DND-41 (cell line): ENCODE data around the gene TEC.

Experiments used
- ATAC-seq: fragments of 200-7000 bp; cut with Tn5 transposase; 3 replicates; pipeline ENCODE4 v1.9.1; 2021; ENCODE audit warnings: low read depth; ENCODE audit not compliant: insufficient read depth
- DNase-seq: peaks from one replicate; pipeline ENCODE4 v3.0.0-alpha.2; 2020
- H2AFZ ChIP-seq: 2 replicates; pipeline ENCODE4 v1.6.0; 2012; ENCODE audit warnings: low read depth, low read length
- H3K27ac ChIP-seq: 2 replicates; pipeline ENCODE4 v1.5.1; 2012; ENCODE audit warnings: low read length, inconsistent platforms
- H3K27me3 ChIP-seq: fragments of 200-600 bp; sonication (generic); 2 replicates; pipeline ENCODE4 v1.6.0; 2012; ENCODE audit warnings: low read length, mild to moderate bottlenecking, inconsistent platforms; ENCODE audit not compliant: insufficient read depth, poor library complexity
- H3K36me3 ChIP-seq: 2 replicates; pipeline ENCODE4 v1.5.1; 2012; ENCODE audit warnings: low read length, inconsistent platforms; ENCODE audit not compliant: insufficient read depth
- H3K4me1 ChIP-seq: 2 replicates; pipeline ENCODE4 v1.5.1; 2012; ENCODE audit warnings: mild to moderate bottlenecking, low read length; ENCODE audit not compliant: insufficient read depth
- H3K4me2 ChIP-seq: 2 replicates; pipeline ENCODE4 v1.6.0; 2012; ENCODE audit warnings: mild to moderate bottlenecking, moderate library complexity, low read length, inconsistent platforms; ENCODE audit not compliant: insufficient read depth
- H3K4me3 ChIP-seq, 2 experiments: fragments of 200-600 bp in 1 of 2; shearing (Covaris generic) in 1 of 2; 2 replicates each; pipeline ENCODE4 v1.5.1; 2012 to 2016; ENCODE audit warnings: inconsistent platforms in 2 of 2, low read length in 2 of 2, mild to moderate bottlenecking in 2 of 2, low read depth in 1 of 2, moderate library complexity in 1 of 2
- H3K79me2 ChIP-seq: 2 replicates; pipeline ENCODE4 v1.6.0; 2012; ENCODE audit warnings: low read length, inconsistent platforms; ENCODE audit not compliant: insufficient read depth
- H3K9ac ChIP-seq: 2 replicates; pipeline ENCODE4 v1.6.0; 2012; ENCODE audit warnings: low read depth, mild to moderate bottlenecking, inconsistent platforms, low read length, moderate library complexity
- H3K9me3 ChIP-seq: 2 replicates; pipeline ENCODE4 v1.5.1; 2012; ENCODE audit warnings: low read length, moderate library complexity, mild to moderate bottlenecking, inconsistent platforms; ENCODE audit not compliant: insufficient read depth, severe bottlenecking
- H4K20me1 ChIP-seq: 2 replicates; pipeline ENCODE4 v1.6.0; 2012; ENCODE audit warnings: low read length; ENCODE audit not compliant: insufficient read depth
- EZH2 ChIP-seq: IDR thresholded peaks from 3 replicates; pipeline ENCODE4 v1.6.1; 2012; ENCODE audit warnings: borderline replicate concordance, low read depth, mild to moderate bottlenecking, moderate library complexity, low read length, inconsistent platforms; ENCODE audit not compliant: severe bottlenecking
- TF ChIP-seq, protein P1 (sequence below): IDR thresholded peaks from 2 replicates; pipeline ENCODE4 v1.5.1; 2012; ENCODE audit warnings: borderline replicate concordance, low read length, moderate library complexity, mild to moderate bottlenecking; ENCODE audit not compliant: poor library complexity, severe bottlenecking; ENCODE audit errors: extremely low read depth

Gene TEC

DNA sequence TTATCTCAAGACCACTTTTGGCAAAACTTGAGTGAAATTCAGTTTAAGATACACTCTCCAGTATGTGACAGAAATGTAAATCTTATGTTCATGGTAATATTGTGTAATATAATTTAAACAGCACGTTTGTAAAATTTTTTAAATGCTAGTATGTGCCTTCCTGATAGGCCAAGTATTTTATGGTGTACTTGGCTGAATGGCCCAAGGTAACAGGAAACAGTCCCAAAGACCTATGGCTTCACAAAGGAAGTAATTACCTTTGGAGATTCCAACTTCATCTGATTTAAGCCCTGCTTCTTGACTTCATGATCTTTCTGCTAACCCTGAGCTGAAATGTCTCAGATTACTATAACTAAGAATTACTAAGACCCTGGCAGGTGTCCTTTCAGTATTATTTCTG is 20.3 kb downstream of the TEC start:
- Histone ChIP-seq H3K36me3 (no peaks in the 10 kb centered on the region), H3K9me3 (no peaks in the 10 kb centered on the region), H3K27ac (no peak overlapping the region), H3K27me3 (no peaks in the 10 kb centered on the region), H2AFZ (no peak overlapping the region), H3K9ac (no peak overlapping the region), H3K4me1 (no peaks in the 10 kb centered on the region), H4K20me1 (no peaks in the 10 kb centered on the region), H3K4me3 (no peak overlapping the region), H3K4me2 (no peak overlapping the region), H3K79me2 (no peaks in the 10 kb centered on the region)
- ATAC-seq = no peak
- TF ChIP-seq EZH2 = no peak
- TF ChIP-seq, protein P1, sequence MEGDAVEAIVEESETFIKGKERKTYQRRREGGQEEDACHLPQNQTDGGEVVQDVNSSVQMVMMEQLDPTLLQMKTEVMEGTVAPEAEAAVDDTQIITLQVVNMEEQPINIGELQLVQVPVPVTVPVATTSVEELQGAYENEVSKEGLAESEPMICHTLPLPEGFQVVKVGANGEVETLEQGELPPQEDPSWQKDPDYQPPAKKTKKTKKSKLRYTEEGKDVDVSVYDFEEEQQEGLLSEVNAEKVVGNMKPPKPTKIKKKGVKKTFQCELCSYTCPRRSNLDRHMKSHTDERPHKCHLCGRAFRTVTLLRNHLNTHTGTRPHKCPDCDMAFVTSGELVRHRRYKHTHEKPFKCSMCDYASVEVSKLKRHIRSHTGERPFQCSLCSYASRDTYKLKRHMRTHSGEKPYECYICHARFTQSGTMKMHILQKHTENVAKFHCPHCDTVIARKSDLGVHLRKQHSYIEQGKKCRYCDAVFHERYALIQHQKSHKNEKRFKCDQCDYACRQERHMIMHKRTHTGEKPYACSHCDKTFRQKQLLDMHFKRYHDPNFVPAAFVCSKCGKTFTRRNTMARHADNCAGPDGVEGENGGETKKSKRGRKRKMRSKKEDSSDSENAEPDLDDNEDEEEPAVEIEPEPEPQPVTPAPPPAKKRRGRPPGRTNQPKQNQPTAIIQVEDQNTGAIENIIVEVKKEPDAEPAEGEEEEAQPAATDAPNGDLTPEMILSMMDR = no peak
- DNase-seq = no peak

- TF ChIP-seq, protein P1 = no peak
- TF ChIP-seq EZH2 = no peak
- Histone ChIP-seq H3K36me3 (no peaks in the 10 kb centered on the region), H3K9ac (no peak overlapping the region), H3K4me2 (no peak overlapping the region), H3K4me1 (no peaks in the 10 kb centered on the region), H3K9me3 (no peaks in the 10 kb centered on the region), H2AFZ (no peak overlapping the region), H3K27ac (no peak overlapping the region), H3K79me2 (no peaks in the 10 kb centered on the region), H3K4me3 (no peak overlapping the region), H3K27me3 (no peaks in the 10 kb centered on the region), H4K20me1 (no peaks in the 10 kb centered on the region)
- DNase-seq = no peak
- no peak for ATAC-seq
Observed at GRCh38 chr4:48248559-48248953, 21.1 kb downstream of the TEC start.

GRCh38 chr4:48247878-48248558 is 21.6 kb downstream of the TEC start:
- Histone ChIP-seq H2AFZ (no peak overlapping the region), H3K9me3 (no peaks in the 10 kb centered on the region), H3K79me2 (no peaks in the 10 kb centered on the region), H3K27ac (no peak overlapping the region), H3K4me3 (no peak overlapping the region), H3K9ac (no peak overlapping the region), H3K36me3 (no peaks in the 10 kb centered on the region), H4K20me1 (no peaks in the 10 kb centered on the region), H3K4me1 (no peaks in the 10 kb centered on the region), H3K27me3 (no peaks in the 10 kb centered on the region), H3K4me2 (no peak overlapping the region)
- TF ChIP-seq, protein P1 = no peak
- no peak for TF ChIP-seq EZH2
- ATAC-seq (no peak), DNase-seq (no peak)
